ENCODE measurements around the gene FTH1.
"Not testable (repeated sequence)": the region's sequence is repeated elsewhere in the genome, so short reads cannot be mapped to it uniquely, and the experiment has no call there.

FTH1 gene

GRCh38 chr11:61967116-61967923, at the start of gene FTH1:
Gene FTH1 (minus strand): TSS chr11:61967634. CDS start chr11:61967425, 209 bp downstream.
- peak within 1 kb of the TSS; percentile 99 for H3K27ac ChIP-seq
- DNase-seq (ENCODE audit: low read depth, low spot score), result no peak

GRCh38 chr11:62015615-62016014, 48.2 kb upstream of the FTH1 start:
- no peak overlapping the region for H3K27ac ChIP-seq
- DNase-seq (ENCODE audit: low read depth, low spot score), result no peak

- H3K27ac ChIP-seq, result no peak overlapping the region
- DNase-seq (ENCODE audit: low read depth, low spot score), result no peak
Observed at GRCh38 chr11:62013537-62014476, 46.4 kb upstream of the FTH1 start.

DNA sequence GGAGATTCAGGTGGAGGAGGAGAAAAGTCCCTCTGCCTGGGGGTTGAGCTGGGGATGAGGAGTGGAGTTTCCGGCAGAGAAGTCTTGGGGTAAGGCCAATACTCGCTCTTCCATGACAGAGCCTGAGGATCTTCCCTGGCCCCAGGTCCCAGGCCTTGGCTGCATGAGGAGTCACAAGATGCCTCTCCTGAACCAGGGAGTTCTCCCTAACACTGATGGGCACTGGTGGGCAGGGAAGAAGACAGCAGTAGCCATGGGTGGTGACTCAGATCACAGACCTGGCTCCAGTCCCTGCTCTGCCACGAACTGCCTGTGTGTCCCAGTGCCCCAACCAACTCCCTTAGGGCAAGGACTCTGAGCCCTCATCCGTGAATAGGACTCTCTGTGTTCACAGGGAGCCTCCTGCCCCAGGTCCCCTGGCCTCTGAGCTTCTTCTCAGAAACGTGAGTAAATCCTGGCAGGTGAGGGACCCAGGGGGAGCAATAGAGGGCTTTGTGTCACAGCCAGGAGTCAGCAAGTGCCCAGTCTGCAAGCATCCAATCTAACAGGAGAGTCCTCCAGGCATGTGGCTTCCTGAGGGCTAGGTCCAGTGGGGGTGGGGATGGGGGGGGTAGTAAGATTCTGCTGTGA, 45.5 kb upstream of the FTH1 start:
- DNase-seq (ENCODE audit: low read depth, low spot score), result no peak
- H3K27ac ChIP-seq, result peak overlapping the region; percentile 28

- H3K27ac ChIP-seq, result peak overlapping the region; percentile 28
- DNase-seq (ENCODE audit: low read depth, low spot score), result peak; percentile 24
Observed at GRCh38 chr11:62012451-62012831, 45.0 kb upstream of the FTH1 start.

- DNase-seq (ENCODE audit: low read depth, low spot score), result no peak
- no peak overlapping the region for H3K27ac ChIP-seq
Observed at GRCh38 chr11:62011881-62012280, 44.4 kb upstream of the FTH1 start.

- DNase-seq (ENCODE audit: low read depth, low spot score), result no peak
- H3K27ac ChIP-seq, result no peak overlapping the region
Observed at GRCh38 chr11:62010935-62011528, 43.6 kb upstream of the FTH1 start.

DNA sequence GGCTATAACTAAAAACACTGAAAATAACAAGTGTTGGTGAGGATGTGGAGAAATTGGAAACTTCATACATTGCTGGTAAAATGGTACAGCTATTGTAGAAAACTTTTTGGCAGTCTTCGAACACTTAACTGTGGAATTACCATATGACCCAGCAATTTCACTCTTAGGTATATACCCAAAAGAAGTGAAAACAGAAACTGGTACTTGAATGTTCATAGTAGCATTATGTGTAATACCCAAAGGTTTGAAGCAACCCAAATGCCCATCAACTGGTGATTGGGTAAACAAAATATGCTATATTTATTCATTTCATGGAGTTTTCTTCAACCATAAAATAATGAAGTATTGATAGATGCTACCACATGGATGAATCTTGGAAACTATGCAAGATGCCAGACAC, 40.8 kb upstream of the FTH1 start:
- H3K27ac ChIP-seq, result no peak overlapping the region
- DNase-seq (ENCODE audit: low read depth, low spot score), result no peak

- no peak for DNase-seq (ENCODE audit: low read depth, low spot score)
- H3K27ac ChIP-seq, result no peak overlapping the region
Observed at GRCh38 chr11:62004473-62004872, 37.0 kb upstream of the FTH1 start.

DNA sequence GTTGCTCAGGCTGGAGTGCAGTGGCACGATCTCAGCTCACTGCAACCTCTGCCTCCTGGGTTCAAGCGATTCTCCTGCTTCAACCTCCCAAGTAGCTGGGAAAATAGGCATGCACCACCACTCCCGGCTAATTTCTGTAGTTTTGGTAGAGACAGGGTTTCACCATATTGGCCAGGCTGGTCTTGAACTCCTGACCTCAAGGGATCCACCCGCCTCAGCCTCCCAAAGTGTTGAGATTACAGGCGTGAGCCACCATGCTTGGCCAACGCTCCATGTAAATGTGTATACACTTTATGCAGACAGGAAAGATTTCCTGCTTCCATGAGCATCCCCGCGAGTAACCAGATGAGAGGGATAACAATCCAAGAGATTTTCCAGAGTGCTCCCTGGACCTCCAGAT, 34.8 kb upstream of the FTH1 start:
- not testable (repeated sequence) for H3K27ac ChIP-seq; DNase-seq (ENCODE audit: low read depth, low spot score)

DNA sequence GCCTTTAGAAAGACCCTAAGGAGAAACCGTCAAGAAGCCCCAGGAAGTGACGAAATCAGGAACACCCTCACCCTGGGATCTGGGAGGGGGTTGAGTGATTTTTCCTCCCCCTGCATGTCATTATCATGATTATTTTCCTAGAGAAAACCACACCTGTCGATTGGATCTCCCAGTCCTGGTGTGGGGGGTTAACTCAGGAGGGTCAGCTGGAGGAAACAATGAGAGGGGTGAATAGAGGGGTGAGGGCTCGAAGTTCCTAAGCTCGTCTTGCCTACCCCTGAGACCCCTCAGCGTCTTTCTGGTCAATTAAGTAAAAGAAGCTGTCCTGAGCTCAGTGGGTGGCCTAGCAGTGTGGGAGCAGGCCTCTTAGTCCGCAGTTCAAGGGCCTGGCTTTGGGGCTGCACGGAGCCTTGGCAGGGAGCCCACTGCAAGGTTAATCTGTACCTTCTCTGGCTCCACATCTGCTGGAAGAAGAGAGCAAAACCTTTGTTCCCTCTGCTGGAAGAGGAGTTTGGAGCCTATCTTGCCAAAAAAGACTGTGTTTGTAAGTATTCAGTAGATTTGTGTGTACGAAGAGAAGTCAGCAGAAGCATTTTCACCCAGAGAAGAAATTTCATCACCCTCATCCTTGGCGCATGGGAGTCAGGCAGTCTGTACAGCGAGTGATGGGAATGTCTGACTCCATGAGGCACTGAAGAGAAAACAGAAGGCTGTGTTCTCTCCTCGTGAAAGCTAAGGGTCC, 34.2 kb upstream of the FTH1 start:
- no peak overlapping the region for H3K27ac ChIP-seq
- no peak for DNase-seq (ENCODE audit: low read depth, low spot score)

DNA sequence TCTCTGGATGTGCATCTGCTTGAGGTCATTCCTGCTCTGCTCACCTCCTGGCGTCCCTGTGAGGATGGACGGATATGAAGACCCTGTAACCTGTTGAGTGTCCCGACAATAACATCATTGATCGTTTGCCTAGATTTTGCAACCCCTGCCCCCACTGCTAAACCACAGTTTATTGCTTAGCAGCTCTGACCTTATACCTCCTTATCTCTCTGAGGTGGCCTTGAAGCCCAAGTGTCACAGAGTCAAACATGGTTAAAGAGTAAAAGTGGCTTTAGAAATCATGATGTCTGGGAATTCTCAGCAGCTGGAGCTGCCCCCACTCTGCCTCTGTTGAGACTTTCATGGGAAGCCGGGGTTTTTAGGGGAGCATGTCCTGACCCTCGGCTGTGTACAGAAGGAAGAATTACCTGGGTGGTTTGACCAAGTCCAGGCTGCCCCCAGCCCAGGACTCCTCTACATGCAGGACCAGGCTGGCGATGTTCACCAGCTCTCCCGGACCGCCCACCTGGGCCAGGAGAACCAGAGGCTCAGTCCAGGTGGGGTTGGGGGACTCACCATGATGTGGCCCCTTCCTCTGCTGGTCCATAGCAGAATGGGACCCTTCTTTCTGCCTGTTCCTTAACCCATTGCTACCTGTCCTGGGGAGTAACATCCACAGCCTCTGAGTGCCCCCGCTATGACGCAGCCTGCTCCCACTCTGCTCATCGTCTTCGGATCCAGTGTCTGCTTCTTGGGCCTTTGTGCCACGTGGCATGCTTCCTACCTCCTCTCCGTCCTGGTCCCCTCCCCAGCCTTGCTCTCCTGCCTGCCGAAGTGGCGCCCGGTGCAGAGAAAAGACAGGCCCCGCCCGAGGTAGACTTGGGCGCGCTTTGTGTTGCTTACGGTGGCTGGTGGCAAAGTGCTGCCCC, 33.4 kb upstream of the FTH1 start:
- no peak overlapping the region for H3K27ac ChIP-seq
- DNase-seq (ENCODE audit: low read depth, low spot score), result no peak

GRCh38 chr11:61999141-61999975, 31.9 kb upstream of the FTH1 start:
- H3K27ac ChIP-seq, result peak overlapping the region; percentile 1
- no peak for DNase-seq (ENCODE audit: low read depth, low spot score)

GRCh38 chr11:61996933-61997332, 29.5 kb upstream of the FTH1 start:
- DNase-seq (ENCODE audit: low read depth, low spot score), result no peak
- H3K27ac ChIP-seq, result no peak overlapping the region

- DNase-seq (ENCODE audit: low read depth, low spot score), result no peak
- H3K27ac ChIP-seq, result no peak overlapping the region
Observed at GRCh38 chr11:61994981-61995380, 27.5 kb upstream of the FTH1 start.

- peak overlapping the region; percentile 16 for H3K27ac ChIP-seq
- DNase-seq (ENCODE audit: low read depth, low spot score), result no peak
Observed at GRCh38 chr11:61985869-61986268, 18.4 kb upstream of the FTH1 start.

DNA sequence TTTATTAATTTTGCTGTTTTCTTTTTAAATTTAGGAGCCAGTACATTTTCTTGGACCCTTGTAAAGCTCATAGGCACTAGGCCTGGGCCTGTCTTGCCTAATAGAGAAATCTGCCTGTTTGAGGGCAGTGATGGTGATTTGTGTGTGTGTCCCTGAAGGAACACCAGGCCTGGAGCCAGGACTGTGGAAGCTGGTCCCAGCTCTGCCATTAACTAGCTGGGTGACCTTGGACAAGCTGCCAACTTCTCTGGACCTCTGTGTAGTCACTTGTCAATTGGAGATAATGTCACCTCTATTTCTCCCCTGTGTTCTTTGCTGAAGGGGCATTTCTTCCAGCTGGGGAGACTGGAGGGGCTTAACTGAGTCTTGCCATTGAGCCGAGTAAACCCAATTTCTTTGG, 16.0 kb upstream of the FTH1 start:
- no peak overlapping the region for H3K27ac ChIP-seq
- no peak for DNase-seq (ENCODE audit: low read depth, low spot score)

Data from epithelial cell of prostate (primary cell).